GM12878 (cell line): ENCODE data around the gene GSTCD. TPM values are rescaled to one million over a fixed set of nuclear protein-coding genes. Genes with fewer than 3 reads are reported as not detected.

Experiments
- ATAC-seq: fragments of 200-7000 bp; cut with Tn5 transposase; 3 replicates; pipeline ENCODE4 v1.9.1; 2020; ENCODE audit warnings: mild to moderate bottlenecking, moderate library complexity
- BruUV-seq: library from RNA; stranded (reverse); fragments of 400-500 nt; replicated peaks from 2 replicates; lab custom pipeline; 2021; lab: Mats Ljungman, UMichigan
- CTCF ChIA-PET: fragments of 300-600 bp; sonication (Branson Sonifier 250); formaldehyde crosslinking; extraction: SDS; loops from one replicate; lab custom pipeline; 2021; ENCODE audit warnings: inconsistent platforms; lab: Yijun Ruan, JAX
- POLR2A ChIA-PET: fragments of 350-600 bp; formaldehyde crosslinking; extraction: SDS; loops from one replicate; lab custom pipeline; 2021; ENCODE audit warnings: inconsistent platforms; lab: Charles Lee
- RAD21 ChIA-PET: fragments of 300-600 bp; sonication (Branson Sonifier 250); formaldehyde crosslinking; loops from one replicate; lab custom pipeline; 2023; ENCODE audit warnings: antibody characterized with exemption; ENCODE audit not compliant: unreplicated experiment; lab: Charles Lee
- SMC1A ChIA-PET: fragments of 300-600 bp; sonication (Branson Sonifier 250); formaldehyde crosslinking; loops from one replicate; lab custom pipeline; 2023; ENCODE audit not compliant: unreplicated experiment, uncharacterized antibody; lab: Charles Lee
- DNase-seq: peaks from one replicate; pipeline ENCODE4 v3.0.0-alpha.2; 2011; ENCODE audit warnings: low read depth, low spot score
- FAIRE-seq: peaks from 3 replicates; lab custom pipeline; 2011; peaks lifted over from hg19 to GRCh38; lab: Jason Lieb, UNC
- H2AFZ ChIP-seq: 2 replicates; pipeline ENCODE4 v1.6.0; 2011; ENCODE audit warnings: low read depth, low read length, control low read depth; ENCODE audit not compliant: control insufficient read depth
- H3K27ac ChIP-seq: 2 replicates; pipeline ENCODE4 v1.5.1; 2011; ENCODE audit warnings: control low read depth; ENCODE audit not compliant: control insufficient read depth, insufficient read depth
- H3K27me3 ChIP-seq, 2 experiments: replicated peaks in 1 of 2; 2 replicates each; pipeline versions ENCODE4 v1.6.0 to v1.6.1; 2011; ENCODE audit warnings: low read length in 1 of 2; ENCODE audit not compliant: control insufficient read depth in 2 of 2, insufficient read depth in 2 of 2
- H3K36me3 ChIP-seq, 2 experiments: 2 replicates each; pipeline ENCODE4 v1.5.1; 2011; ENCODE audit warnings: low read length in 1 of 2; ENCODE audit not compliant: control insufficient read depth in 2 of 2, insufficient read depth in 2 of 2
- H3K4me1 ChIP-seq: 2 replicates; pipeline ENCODE4 v1.6.1; 2011; ENCODE audit warnings: mild to moderate bottlenecking, low read length, moderate library complexity, mixed read lengths; ENCODE audit not compliant: control insufficient read depth, insufficient read depth
- H3K4me2 ChIP-seq: 2 replicates; pipeline ENCODE4 v1.6.0; 2011; ENCODE audit warnings: control low read depth; ENCODE audit not compliant: control insufficient read depth, insufficient read depth
- H3K4me3 ChIP-seq: fragments of 200-600 bp; sonication (generic); 2 replicates; pipeline ENCODE4 v1.5.1; 2016
- H3K79me2 ChIP-seq: 2 replicates; pipeline ENCODE4 v1.6.0; 2011; ENCODE audit warnings: low read length; ENCODE audit not compliant: control insufficient read depth, insufficient read depth
- H3K9ac ChIP-seq: 2 replicates; pipeline ENCODE4 v1.8.0; 2011; ENCODE audit warnings: low read length, control low read depth, mixed read lengths; ENCODE audit not compliant: control insufficient read depth, insufficient read depth
- H3K9me3 ChIP-seq: replicated peaks from 3 replicates; pipeline ENCODE4 v1.5.1; 2011; ENCODE audit warnings: mild to moderate bottlenecking, low read length; ENCODE audit not compliant: control insufficient read depth, insufficient read depth
- H4K20me1 ChIP-seq: 2 replicates; pipeline ENCODE4 v1.6.0; 2011; ENCODE audit not compliant: control insufficient read depth, insufficient read depth
- BMI1 ChIP-seq: fragments of 450-650 bp; IDR thresholded peaks from 2 replicates; pipeline ENCODE4 v1.6.1; 2016; ENCODE audit warnings: mild to moderate bottlenecking, moderate library complexity, borderline replicate concordance
- DPF2 ChIP-seq: fragments of 450-650 bp; IDR thresholded peaks from 2 replicates; pipeline ENCODE4 v1.6.1; 2017; ENCODE audit warnings: mild to moderate bottlenecking
- IKZF2 ChIP-seq, 2 experiments: fragments of 450-650 bp; IDR thresholded peaks; 2 replicates each; pipeline ENCODE4 v1.6.1; 2017; ENCODE audit warnings: mild to moderate bottlenecking in 2 of 2, moderate library complexity in 2 of 2
- PKNOX1 ChIP-seq: fragments of 450-650 bp; IDR thresholded peaks from 2 replicates; pipeline ENCODE4 v1.6.1; 2016; ENCODE audit warnings: mild to moderate bottlenecking
- POU2F2 ChIP-seq: IDR thresholded peaks from 3 replicates; pipeline ENCODE4 v1.6.1; 2011; ENCODE audit warnings: low read depth, mild to moderate bottlenecking, low read length, borderline replicate concordance
- RAD51 ChIP-seq: fragments of 450-650 bp; IDR thresholded peaks from 2 replicates; pipeline ENCODE4 v1.6.1; 2016; ENCODE audit warnings: moderate library complexity, mild to moderate bottlenecking, inconsistent platforms
- RELB ChIP-seq: fragments of 450-650 bp; IDR thresholded peaks from 2 replicates; pipeline ENCODE4 v1.6.1; 2017; ENCODE audit warnings: low read depth, mild to moderate bottlenecking, moderate library complexity
- RUNX3 ChIP-seq: IDR thresholded peaks from 2 replicates; pipeline ENCODE4 v1.6.1; 2012; ENCODE audit warnings: low read length, inconsistent platforms
- SMC3 ChIP-seq: IDR thresholded peaks from 2 replicates; pipeline ENCODE4 v1.6.1; 2011; ENCODE audit warnings: low read length, improper control_type of control experiment, borderline replicate concordance
- ZNF384 ChIP-seq: IDR thresholded peaks from 2 replicates; pipeline ENCODE4 v1.6.1; 2012; ENCODE audit warnings: low read depth, mild to moderate bottlenecking, low read length, improper control_type of control experiment, borderline replicate concordance
- WGBS: methylation state at CpG from one replicate; pipeline ENCODE4 v1.1.6; 2016; ENCODE audit warnings: low lambda C conversion rate; ENCODE audit not compliant: insufficient replicate concordance, insufficient coverage; ENCODE audit errors: missing lambda C conversion rate; 5-methylcytosine and 5-hydroxymethylcytosine counted together
- in situ Hi-C: fragments of 300-500 bp; cut with MboI; formaldehyde crosslinking; loops from 9 replicates; pipeline ENCODE4 v1.14.3; 2018; ENCODE audit warnings: mixed read lengths
- intact Hi-C: fragments of 100-400 bp; cut with micrococcal nuclease; formaldehyde crosslinking; loops from one replicate; pipeline ENCODE4 v1.14.2; 2022; ENCODE audit not compliant: unreplicated experiment
- polyA plus RNA-seq, 11 experiments: library from polyadenylated mRNA; depleted of rRNA in 4 of 11; unstranded in 6 of 11; stranded (reverse) in 5 of 11; fragments of >200 nt; fragmentation: Nextera tagmentation in 4 of 11; fragmentation: Illumina TruSeq in 1 of 11; extraction: Ambion mirVana in 4 of 11; extraction: Trizol in 1 of 11; gene quantifications; 1 replicate in 1 of 11; 2 replicates in 10 of 11; pipeline versions ENCODE4 v1.2.1 to v1.2.3, GENCODE V29; 2011 to 2016; ENCODE audit warnings: inconsistent platforms in 2 of 11, missing spikeins in 2 of 11, low read depth in 1 of 11
- total RNA-seq, 4 experiments: library from RNA; depleted of rRNA in 3 of 4; stranded (reverse); fragments of >200 nt in 3 of 4; fragmentation: Illumina TruSeq in 1 of 4; extraction: Trizol in 1 of 4; gene quantifications; 2 replicates each; pipeline versions ENCODE4 v1.2.1 to v1.2.3, GENCODE V29; 2013 to 2021

The GSTCD gene
- total and polyA plus RNA-seq, 10 of the 15 experiments (the other 5 are each of a cell fraction or from before 2014, with no cell fraction given) = 4.3 to 28.4 (median 14.1) TPM

- CTCF ChIA-PET = interaction anchor here (0.6 to 7.0 kb wide), 20 partner anchors 8 to 573 kb away, joined by 3 to 106 read pairs (median 4); partner anchors contain the start of gene PPA2
- FAIRE-seq (no peak), ATAC-seq (peak; percentile 57), DNase-seq (no peak)
- WGBS = 11% methylated on average over 5 of the region's 5 CpGs
- H3K9me3 ChIP-seq = no peaks in the 10 kb centered on the region; the same call in 2 of the 3 replicates
- H3K27ac ChIP-seq = peak overlapping the region; percentile 71
- SMC1A ChIA-PET = interaction anchor here (0.6 to 3.0 kb wide), 22 partner anchors 9 to 1053 kb away, joined by 3 to 29 read pairs (median 6); partner anchors contain the start of gene PPA2
- H3K4me3 ChIP-seq = peak overlapping the region; percentile 90
- TF ChIP-seq ZNF384 = peak; percentile 94
- no peak for TF ChIP-seq SMC3
- 0 out of 2 replicates have a peak, but pooled peaks have one; percentile 16 for TF ChIP-seq RAD51
- TF ChIP-seq DPF2 = no peak
- peak; percentile 36 to 46; a peak in 3 of 4 replicates for TF ChIP-seq IKZF2 (IDR thresholded peaks at IDR 0.05)
- no peak for TF ChIP-seq BMI1
- peak; percentile 39; the same call in 1 of the 2 replicates for TF ChIP-seq RELB
- peak; percentile 69 for TF ChIP-seq RUNX3
- TF ChIP-seq PKNOX1 = peak; percentile 56; the same call in 1 of the 2 replicates
- peak; percentile 76; the same call in 2 of the 3 replicates for TF ChIP-seq POU2F2
- intact Hi-C loops = loop anchor here (2.0 to 10.0 kb wide), 2 partner anchors 119 to 569 kb away; partner anchors contain the start of gene TET2
- peak overlapping the region; percentile 79 for H2AFZ ChIP-seq
- POLR2A ChIA-PET = interaction anchor here (0.7 to 1.3 kb wide), 2 partner anchors 144 to 241 kb away, joined by 4 to 5 read pairs; partner anchors contain the start of gene PPA2
- BruUV-seq = no TSS peak
- peaks cover 3% of the 10 kb centered on the region; the same call in 1 of the 2 replicates for H3K4me1 ChIP-seq
- H4K20me1 ChIP-seq = no peaks in the 10 kb centered on the region
- peaks cover 0 to 3% of the 10 kb centered on the region in 2 experiments; a peak in 1 of 4 replicates for H3K36me3 ChIP-seq
- RAD21 ChIA-PET = interaction anchor here (1.0 to 3.7 kb wide), 16 partner anchors 8 to 241 kb away, joined by 3 to 46 read pairs (median 4); partner anchors contain the start of gene PPA2
- H3K9ac ChIP-seq = peak overlapping the region; percentile 47; the same call in 1 of the 2 replicates
- no peaks in the 10 kb centered on the region for H3K27me3 ChIP-seq
- H3K4me2 ChIP-seq = peak overlapping the region; percentile 61
- in situ Hi-C loops = no loop called here
- peaks cover 38% of the 10 kb centered on the region for H3K79me2 ChIP-seq
These were observed 5.5 kb downstream of the GSTCD start for GRCh38 chr4:105714071-105714521.
